GM13977 (cell line): ENCODE data around the gene CCNA1.

Experiments used
- DNase-seq: peaks from one replicate; pipeline ENCODE4 v3.0.0; 2012; ENCODE audit warnings: low spot score
- in situ Hi-C: fragments of 300-500 bp; cut with MboI; formaldehyde crosslinking; loops from one replicate; pipeline ENCODE4 v1.12.0; 2022; ENCODE audit warnings: low sequenced_read_pairs, low pct_unique_long_range_greater_than_20kb, mixed read lengths, inconsistent platforms; ENCODE audit not compliant: unreplicated experiment
- TF ChIP-seq, protein P1 (sequence below): IDR thresholded peaks from 2 replicates; pipeline ENCODE4 v1.5.1; 2012; ENCODE audit warnings: mild to moderate bottlenecking, control low read depth; ENCODE audit not compliant: insufficient read depth; ENCODE audit errors: extremely low read depth, missing control alignments

The CCNA1 gene

GRCh38 chr13:36476661-36477060 is 44.4 kb downstream of the CCNA1 start:
- TF ChIP-seq, protein P1, sequence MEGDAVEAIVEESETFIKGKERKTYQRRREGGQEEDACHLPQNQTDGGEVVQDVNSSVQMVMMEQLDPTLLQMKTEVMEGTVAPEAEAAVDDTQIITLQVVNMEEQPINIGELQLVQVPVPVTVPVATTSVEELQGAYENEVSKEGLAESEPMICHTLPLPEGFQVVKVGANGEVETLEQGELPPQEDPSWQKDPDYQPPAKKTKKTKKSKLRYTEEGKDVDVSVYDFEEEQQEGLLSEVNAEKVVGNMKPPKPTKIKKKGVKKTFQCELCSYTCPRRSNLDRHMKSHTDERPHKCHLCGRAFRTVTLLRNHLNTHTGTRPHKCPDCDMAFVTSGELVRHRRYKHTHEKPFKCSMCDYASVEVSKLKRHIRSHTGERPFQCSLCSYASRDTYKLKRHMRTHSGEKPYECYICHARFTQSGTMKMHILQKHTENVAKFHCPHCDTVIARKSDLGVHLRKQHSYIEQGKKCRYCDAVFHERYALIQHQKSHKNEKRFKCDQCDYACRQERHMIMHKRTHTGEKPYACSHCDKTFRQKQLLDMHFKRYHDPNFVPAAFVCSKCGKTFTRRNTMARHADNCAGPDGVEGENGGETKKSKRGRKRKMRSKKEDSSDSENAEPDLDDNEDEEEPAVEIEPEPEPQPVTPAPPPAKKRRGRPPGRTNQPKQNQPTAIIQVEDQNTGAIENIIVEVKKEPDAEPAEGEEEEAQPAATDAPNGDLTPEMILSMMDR = no peak
- no peak for DNase-seq
- in situ Hi-C loops = no loop called here

- no peak for DNase-seq
- TF ChIP-seq, protein P1 = no peak
- in situ Hi-C loops = no loop called here
These were observed 48.6 kb downstream of the CCNA1 start for GRCh38 chr13:36480726-36481427.

DNA sequence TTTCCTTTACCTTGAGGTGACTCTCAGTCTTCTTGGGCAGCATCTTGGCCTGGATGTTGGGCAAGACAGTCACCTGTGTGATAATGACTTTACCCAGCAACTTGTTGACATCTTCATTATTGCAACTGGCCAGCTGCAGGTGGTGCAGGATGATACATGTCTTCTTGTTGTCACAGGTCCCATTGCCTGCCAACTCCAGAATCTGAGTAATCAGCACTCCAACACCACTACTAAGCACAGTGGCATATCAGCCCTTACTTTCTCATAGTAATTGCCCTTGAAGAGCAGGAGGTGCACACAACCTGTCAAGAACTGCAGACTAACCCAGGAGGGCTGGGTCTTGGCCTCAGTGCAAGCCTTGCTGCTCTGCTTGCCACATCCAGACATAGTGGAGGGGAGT is 57.8 kb downstream of the CCNA1 start:
- DNase-seq = no peak
- TF ChIP-seq, protein P1 = no peak
- in situ Hi-C loops = no loop called here
